Activated effector memory CD4-positive, alpha-beta T cell treated with Interleukin-2 at 50 U/mL for 16 hours (primary cell): ENCODE data around the gene RANBP1.

ENCODE experiments used
- DNase-seq: peaks from one replicate; pipeline ENCODE4 v3.0.0-alpha.2; 2020

RANBP1 gene

GRCh38 chr22:20138868-20139267, 23.0 kb downstream of the RANBP1 start:
- no peak for DNase-seq

GRCh38 chr22:20139391-20140106, 23.6 kb downstream of the RANBP1 start:
- DNase-seq, result no peak

- no peak for DNase-seq
These were observed 24.2 kb downstream of the RANBP1 start for GRCh38 chr22:20140107-20140445.

GRCh38 chr22:20140521-20140964, 24.6 kb downstream of the RANBP1 start:
- DNase-seq, result no peak

- DNase-seq, result no peak
These were observed 25.5 kb downstream of the RANBP1 start for GRCh38 chr22:20141186-20142077.

- DNase-seq, result no peak
These were observed 27.1 kb downstream of the RANBP1 start for GRCh38 chr22:20142711-20143621.

- DNase-seq, result no peak
These were observed 28.2 kb downstream of the RANBP1 start for GRCh38 chr22:20143883-20144665.

- DNase-seq, result no peak
These were observed 29.4 kb downstream of the RANBP1 start for GRCh38 chr22:20145206-20145831.

GRCh38 chr22:20145832-20146223, 29.9 kb downstream of the RANBP1 start:
- DNase-seq, result no peak

- no peak for DNase-seq
These were observed 30.9 kb downstream of the RANBP1 start for GRCh38 chr22:20146777-20147176.

GRCh38 chr22:20147237-20147988, 31.5 kb downstream of the RANBP1 start:
- DNase-seq, result no peak

GRCh38 chr22:20148414-20148813, 32.5 kb downstream of the RANBP1 start:
- DNase-seq, result no peak

GRCh38 chr22:20149257-20150250, 33.6 kb downstream of the RANBP1 start:
- DNase-seq, result no peak

GRCh38 chr22:20150381-20151275, 34.7 kb downstream of the RANBP1 start, which contains the start of gene CCDC188:
Gene CCDC188, minus strand, starts transcription at chr22:20151055. Its CDS starts 69 bp downstream, at chr22:20150986.
- no peak for DNase-seq

- no peak for DNase-seq
These were observed 35.3 kb downstream of the RANBP1 start for GRCh38 chr22:20151276-20151588.

- no peak for DNase-seq
These were observed 36.6 kb downstream of the RANBP1 start for GRCh38 chr22:20152464-20152890.

- DNase-seq, result no peak
These were observed 38.0 kb downstream of the RANBP1 start for GRCh38 chr22:20153945-20154344.

- no peak for DNase-seq
These were observed 38.8 kb downstream of the RANBP1 start for GRCh38 chr22:20154602-20155187.
